ENCODE measurements around the gene PTGES3L. TPM values are rescaled to one million over a fixed set of nuclear protein-coding genes. Genes with fewer than 3 reads are reported as not detected.

Gene PTGES3L
- total and polyA plus RNA-seq, 2 of the 13 experiments (the other 11 are each of a cell fraction or from before 2014, with no cell fraction given) = 1.2 to 2.9 TPM

- TF ChIP-seq NFAT5 (CRISPR knock-in tag; IDR thresholded peaks at IDR 0.05) (no peak), MED1 (CRISPR knock-in tag; IDR thresholded peaks at IDR 0.05) (no peak), IRX3 (CRISPR knock-in tag; IDR thresholded peaks at IDR 0.05; ENCODE audit: borderline replicate concordance, low read depth) (no peak)
Measured at GRCh38 chr17:42992872-42993271, 13.0 kb upstream of the PTGES3L start (continued).

- Histone ChIP-seq H3K27ac (ENCODE audit: extremely low read length, insufficient read depth, low read length) (no peak overlapping the region), H3K4me2 (ENCODE audit: low read depth, low read length) (no peak overlapping the region), H3K36me3 (replicated peaks in 1 of 2; ENCODE audit: control insufficient read depth in 1 of 2, insufficient read depth in 2 of 2, low read length in 2 of 2) (peaks cover 27 to 66% of the 10 kb centered on the region in 2 experiments), H3K27me3 (ENCODE audit: control insufficient read depth in 1 of 2, insufficient read depth in 2 of 2, low read length in 2 of 2) (no peaks in the 10 kb centered on the region), H3K79me2 (ENCODE audit: insufficient read depth, low read length) (no peaks in the 10 kb centered on the region), H3K4me1 (ENCODE audit: insufficient read depth, low read length) (0 out of 2 replicates have a peak, but pooled peaks cover 16% of the 10 kb centered on the region), H3K9me3 (ENCODE audit: low read length) (no peaks in the 10 kb centered on the region), H4K20me1 (ENCODE audit: insufficient read depth, low read length) (no peaks in the 10 kb centered on the region), H3K9ac (ENCODE audit: insufficient read depth, low read depth, low read length) (no peak overlapping the region), H3K4me3 (replicated peaks in 1 of 3; ENCODE audit: insufficient read depth in 1 of 3, low read depth in 2 of 3, low read length in 3 of 3) (no peak overlapping the region), H2AFZ (ENCODE audit: low read length) (no peak overlapping the region)
- no peak for FAIRE-seq
- TF ChIP-seq TOE1 (CRISPR knock-in tag; IDR thresholded peaks at IDR 0.05) = no peak
- peak; percentile 75; the same call in 1 of the 2 replicates for TF ChIP-seq LCORL (IDR thresholded peaks at IDR 0.05)
- no peak for TF ChIP-seq LCORL (CRISPR knock-in tag; IDR thresholded peaks at IDR 0.05)
- no peak for TF ChIP-seq ZUFSP (CRISPR knock-in tag; IDR thresholded peaks at IDR 0.05; ENCODE audit: borderline replicate concordance)
- TF ChIP-seq MED8 (CRISPR knock-in tag; IDR thresholded peaks at IDR 0.05; ENCODE audit: insufficient replicate concordance) = no peak
- DNase-seq (ENCODE audit: low spot score) = no peak
- WGBS (ENCODE audit: low lambda C conversion rate) = 79% methylated on average over 3 of the region's 6 CpGs
- intact Hi-C loops (cut with micrococcal nuclease; ENCODE audit: unreplicated experiment) (no loop called here), in situ Hi-C loops (cut with HindIII; ENCODE audit: extremely low pct_ligation_motif_present, low pct_unique_long_range_greater_than_20kb) (no loop called here)
- CTCF ChIA-PET (ENCODE audit: low intra/inter-chr PET ratio, low total read pairs) = no interaction called here
- no TSS peak for BruUV-seq (replicated peaks)
- no peak for ATAC-seq
- POLR2A ChIA-PET = interaction anchor here (1.0 to 1.1 kb wide), 2 partner anchors 16 to 167 kb away, joined by 3 to 4 read pairs; partner anchors contain the start of gene BECN1
Measured at GRCh38 chr17:42991471-42991870, 11.6 kb upstream of the PTGES3L start.

Measured in HepG2 (cell line).